SH-SY5Y (cell line): ENCODE measurements around the gene C1orf50.

ENCODE experiments used
- GATA2 ChIP-seq: IDR thresholded peaks from 2 replicates; pipeline ENCODE4 v1.6.1; 2011; ENCODE audit warnings: mild to moderate bottlenecking, low read depth, low read length
- GATA3 ChIP-seq: IDR thresholded peaks from 2 replicates; pipeline ENCODE4 v1.6.1; 2011; ENCODE audit warnings: low read depth, mild to moderate bottlenecking, low read length, moderate library complexity

The C1orf50 gene

GRCh38 chr1:42766741-42767509, at the start of gene C1orf50, which contains the start of gene P3H1:
C1orf50 (plus strand) TSS chr1:42767249; CDS start chr1:42767312, 63 bp downstream.
P3H1 (minus strand) TSS chr1:42767028; CDS start chr1:42766971, 57 bp downstream.
- TF ChIP-seq GATA3, result no peak

DNA sequence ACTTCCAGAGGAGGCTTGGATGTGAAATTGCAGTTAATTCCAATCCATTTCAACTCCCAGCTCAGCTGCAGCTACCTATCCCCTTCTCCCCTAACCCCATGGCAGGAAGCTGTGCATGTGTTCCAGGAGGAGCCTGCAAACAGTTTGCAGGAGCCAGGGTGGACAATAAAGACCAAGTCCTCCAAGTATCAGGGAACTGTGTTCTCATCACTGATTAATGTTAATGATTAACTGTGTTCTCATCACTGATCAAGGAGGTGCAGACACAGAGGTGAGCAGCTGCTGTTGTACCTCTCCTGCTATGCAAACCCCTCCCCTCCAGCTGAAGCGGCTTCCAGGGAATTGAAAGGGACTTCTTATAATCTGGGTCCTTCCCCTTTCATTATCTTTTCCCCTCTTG, 46.2 kb upstream of the C1orf50 start:
- no peak for TF ChIP-seq GATA3
- no peak for TF ChIP-seq GATA2

DNA sequence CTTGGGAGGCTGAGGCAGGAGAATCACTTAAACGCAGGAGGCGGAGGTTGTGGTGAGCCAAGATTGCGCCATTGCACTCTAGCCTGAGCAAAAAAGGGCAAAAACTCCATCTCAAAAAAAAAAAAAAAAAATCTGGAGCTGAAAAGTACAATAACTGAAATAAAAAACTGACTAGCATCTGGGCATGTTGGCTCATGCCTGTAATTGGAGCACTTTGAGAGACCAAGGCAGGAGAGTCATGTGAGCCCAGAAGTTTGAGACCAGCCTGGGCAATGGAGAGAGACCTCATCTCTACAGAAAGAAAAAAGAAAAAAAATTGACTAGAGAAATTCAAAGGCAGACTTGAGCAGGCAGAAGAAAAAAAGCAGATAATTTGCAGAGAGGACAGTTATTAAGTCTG, 45.1 kb upstream of the C1orf50 start:
- TF ChIP-seq GATA2 (no peak), GATA3 (no peak)

GRCh38 chr1:42723511-42723910, 43.5 kb upstream of the C1orf50 start:
- no peak for TF ChIP-seq GATA3
- no peak for TF ChIP-seq GATA2

DNA sequence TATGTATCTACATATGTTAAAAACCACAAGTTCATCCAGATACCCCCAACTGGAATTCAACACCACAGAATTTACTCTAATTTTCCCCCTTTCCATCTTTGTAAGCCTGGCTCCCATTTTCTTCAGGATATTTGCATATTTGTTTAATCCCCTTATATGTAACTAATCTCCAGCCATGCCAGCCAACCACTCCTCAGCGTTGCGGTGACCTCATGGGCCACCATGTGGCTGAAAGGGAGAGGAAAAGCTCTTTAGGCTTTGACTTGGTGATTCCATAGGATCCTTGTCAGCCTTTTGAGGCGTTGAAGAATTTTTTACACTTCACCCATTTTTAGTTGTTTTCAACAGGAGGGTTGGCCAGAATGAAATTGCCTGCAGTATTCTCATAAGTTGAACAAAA, 37.0 kb upstream of the C1orf50 start:
- TF ChIP-seq GATA3 (no peak), GATA2 (no peak)

DNA sequence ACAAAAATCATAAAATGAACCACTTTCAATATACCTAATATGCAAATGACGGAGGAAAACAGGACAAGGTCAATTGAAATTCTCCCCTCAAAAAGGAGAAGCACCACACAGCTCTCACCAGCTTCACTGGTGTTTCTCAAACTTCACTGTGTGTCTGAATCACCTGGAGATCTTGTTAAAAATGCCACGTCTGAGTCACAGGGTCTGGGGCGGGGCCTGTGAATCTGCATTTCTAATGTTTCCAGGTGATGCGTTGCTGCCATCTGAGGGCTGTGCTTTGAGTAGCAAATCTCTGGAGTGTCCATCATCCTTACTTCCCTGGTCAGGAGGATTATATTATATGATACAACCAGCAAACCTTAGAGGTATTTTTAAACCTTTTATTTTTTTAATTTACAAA, 36.1 kb upstream of the C1orf50 start:
- TF ChIP-seq GATA2, result no peak
- TF ChIP-seq GATA3, result no peak

DNA sequence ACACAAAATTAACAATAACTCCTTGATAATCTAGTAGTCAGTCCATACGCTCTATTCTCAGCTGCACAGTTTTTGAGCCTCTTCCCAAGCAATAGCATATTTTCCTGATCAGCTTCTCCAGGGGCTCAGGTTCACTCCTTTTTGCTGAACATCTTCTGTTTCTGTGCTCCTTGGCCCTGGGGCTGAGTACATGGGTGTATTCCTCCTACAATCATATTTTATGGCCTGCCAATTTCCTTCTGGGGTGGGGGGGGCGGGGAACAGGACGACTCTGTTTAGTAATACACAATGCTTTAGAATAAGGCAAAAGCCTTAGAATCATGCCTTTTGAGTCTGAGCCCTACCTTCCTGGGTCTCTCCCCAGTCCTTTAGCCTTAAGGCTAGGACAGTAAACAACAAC, 35.5 kb upstream of the C1orf50 start:
- TF ChIP-seq GATA2 (no peak), GATA3 (no peak)

- TF ChIP-seq GATA3, result no peak
- no peak for TF ChIP-seq GATA2
Observed at GRCh38 chr1:42732126-42732680, 34.8 kb upstream of the C1orf50 start.

DNA sequence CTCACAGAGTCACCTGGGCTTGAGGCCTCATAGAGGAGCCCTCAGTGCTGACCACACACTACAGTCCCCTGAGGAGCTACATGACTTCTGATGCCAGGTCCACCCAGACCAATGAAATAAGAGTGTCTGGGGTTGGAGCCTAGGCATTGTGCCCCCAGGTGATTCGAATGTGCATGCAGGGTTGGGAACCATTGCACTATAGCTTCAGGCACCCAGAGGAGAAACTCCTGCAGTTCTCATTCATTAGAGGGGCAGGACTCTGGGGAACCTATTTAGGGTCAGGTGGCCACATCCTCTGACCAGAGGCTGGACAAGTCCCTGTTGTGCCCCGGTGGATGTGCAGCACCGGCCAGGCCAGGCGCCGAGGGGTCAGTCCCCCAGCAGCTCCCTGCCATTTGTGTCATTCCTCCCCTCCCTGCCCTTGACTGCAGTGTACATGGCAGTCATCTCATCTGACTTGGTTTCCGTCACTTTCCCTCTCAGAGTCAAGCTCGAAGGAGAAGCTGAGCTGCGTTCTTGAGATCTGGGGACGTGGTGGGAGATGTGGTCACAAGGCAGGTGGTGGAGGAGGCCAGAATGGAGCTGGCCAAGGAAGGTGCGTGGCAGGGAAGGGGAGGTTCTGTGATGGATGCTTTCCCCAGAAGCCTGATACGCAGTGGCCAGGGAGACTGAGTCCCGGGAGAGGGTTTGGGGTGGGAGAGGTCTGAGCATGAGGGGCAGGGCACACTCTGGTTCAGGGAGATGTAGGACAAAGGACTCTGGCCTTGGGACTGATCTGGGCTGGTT, 33.4 kb upstream of the C1orf50 start:
- no peak for TF ChIP-seq GATA2
- TF ChIP-seq GATA3, result no peak

- TF ChIP-seq GATA3 (no peak), GATA2 (no peak)
Observed at GRCh38 chr1:42734201-42735035, 32.6 kb upstream of the C1orf50 start.

GRCh38 chr1:42735056-42735455, 32.0 kb upstream of the C1orf50 start:
- TF ChIP-seq GATA3 (no peak), GATA2 (no peak)

GRCh38 chr1:42735477-42736105, 31.5 kb upstream of the C1orf50 start:
- TF ChIP-seq GATA2 (no peak), GATA3 (no peak)

DNA sequence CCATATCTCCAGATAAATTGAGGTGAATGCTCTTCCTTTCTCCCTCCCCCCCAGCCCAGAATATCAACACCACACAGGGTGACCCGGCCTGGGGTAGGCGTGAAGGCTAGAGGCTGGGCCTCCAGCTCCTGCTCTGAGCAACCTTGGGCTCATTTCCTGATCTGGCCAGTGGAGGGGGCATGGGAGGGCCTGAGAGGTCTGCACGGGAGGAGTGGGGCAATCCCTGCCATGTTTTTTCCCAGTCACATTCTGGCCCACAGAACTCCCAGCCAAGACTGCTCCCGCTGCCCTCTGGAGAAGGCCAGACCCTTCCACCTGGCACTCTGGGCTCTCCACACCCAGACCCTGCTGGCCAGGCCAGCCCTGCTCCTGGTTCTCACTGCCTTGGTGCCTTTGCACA, 30.9 kb upstream of the C1orf50 start:
- TF ChIP-seq GATA3 (no peak), GATA2 (no peak)

GRCh38 chr1:42736571-42737200, 30.4 kb upstream of the C1orf50 start:
- no peak for TF ChIP-seq GATA2
- no peak for TF ChIP-seq GATA3
